ENCODE data around the gene CADM1. TPM values are rescaled to one million over a fixed set of nuclear protein-coding genes. Genes with fewer than 3 reads are reported as not detected.
A peak's percentile ranks its signal among the peaks of the same experiment; 100 is the strongest.

Gene CADM1
- total RNA-seq, 2 donors from 2014 or later = 1.4 to 6.1 TPM

- DNase-seq (ENCODE audit: low spot score) (no peak), ATAC-seq (ENCODE audit: insufficient number of reproducible peaks, low FRiP score, low read depth) (no peak)
- Histone ChIP-seq H3K9me3 (no peaks in the 10 kb centered on the region), H3K27ac (no peak overlapping the region), H3K27me3 (replicated peaks; ENCODE audit: insufficient read depth) (no peaks in the 10 kb centered on the region), H3K4me3 (no peak overlapping the region), H3K36me3 (no peaks in the 10 kb centered on the region), H3K4me1 (ENCODE audit: control insufficient read depth in 1 of 2, low read depth in 2 of 2) (no peaks in the 10 kb centered on the region)
- no peak for TF ChIP-seq CTCF (IDR thresholded peaks at IDR 0.05)
Measured at GRCh38 chr11:115340874-115341273, 163.3 kb downstream of the CADM1 start.

DNA sequence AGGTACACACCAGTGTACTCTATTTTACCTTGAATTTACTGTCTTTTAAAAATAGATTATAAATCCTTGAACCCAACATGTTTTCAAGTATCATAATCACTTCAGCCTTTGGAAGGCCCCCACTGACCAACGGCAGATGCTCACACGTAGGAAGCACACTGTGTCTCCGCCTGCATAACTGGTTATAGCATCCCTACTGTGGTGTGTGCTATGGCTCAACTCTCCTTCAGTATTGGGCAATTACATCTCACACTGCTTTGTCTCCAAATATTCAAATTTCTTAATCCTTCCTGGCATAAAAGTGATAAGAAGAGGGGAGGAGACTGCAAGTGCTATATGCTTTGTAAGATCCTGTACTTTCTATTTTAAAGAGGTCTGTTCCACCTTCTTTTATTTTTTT lies 165.7 kb downstream of the CADM1 start:
- DNase-seq (ENCODE audit: low spot score) (no peak), ATAC-seq (ENCODE audit: insufficient number of reproducible peaks, low FRiP score, low read depth) (no peak)
- no peaks in the 10 kb centered on the region for H3K4me1 ChIP-seq (ENCODE audit: control insufficient read depth in 1 of 2, low read depth in 2 of 2)
- no peaks in the 10 kb centered on the region for H3K36me3 ChIP-seq
- no peaks in the 10 kb centered on the region for H3K9me3 ChIP-seq
- H3K27me3 ChIP-seq (replicated peaks; ENCODE audit: insufficient read depth) = no peaks in the 10 kb centered on the region
- H3K4me3 ChIP-seq = no peak overlapping the region
- no peak overlapping the region for H3K27ac ChIP-seq
- TF ChIP-seq CTCF (IDR thresholded peaks at IDR 0.05) = no peak

- H3K27ac ChIP-seq = no peak overlapping the region
- H3K27me3 ChIP-seq (replicated peaks; ENCODE audit: insufficient read depth) = no peaks in the 10 kb centered on the region
- H3K9me3 ChIP-seq = no peaks in the 10 kb centered on the region
- no peak for ATAC-seq (ENCODE audit: insufficient number of reproducible peaks, low FRiP score, low read depth)
- H3K4me3 ChIP-seq = no peak overlapping the region
- no peak for DNase-seq (ENCODE audit: low spot score)
- H3K36me3 ChIP-seq = no peaks in the 10 kb centered on the region
- H3K4me1 ChIP-seq (ENCODE audit: control insufficient read depth in 1 of 2, low read depth in 2 of 2) = no peaks in the 10 kb centered on the region
- peak; percentile 54 for TF ChIP-seq CTCF (IDR thresholded peaks at IDR 0.05)
Measured at GRCh38 chr11:115334932-115335788, 169.1 kb downstream of the CADM1 start.

DNA sequence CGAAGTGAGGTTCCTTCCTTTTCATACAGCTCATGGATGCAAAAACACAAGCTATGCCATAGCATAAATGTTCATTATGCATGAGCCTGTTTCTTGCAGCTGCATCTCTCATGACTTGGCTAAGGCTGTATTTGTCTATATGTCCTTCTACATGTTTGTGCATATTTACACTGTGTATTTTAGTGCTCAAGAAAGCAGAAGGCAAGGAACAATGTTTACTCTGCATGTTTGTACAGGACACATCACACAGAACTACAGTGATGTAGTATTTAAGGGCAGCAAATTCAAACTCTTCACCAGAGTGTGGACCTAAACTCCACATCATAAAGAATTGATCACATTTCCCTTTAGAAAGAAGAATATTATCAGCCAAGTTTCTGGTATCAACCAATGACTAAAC lies 170.3 kb downstream of the CADM1 start:
- Histone ChIP-seq H3K4me3 (no peak overlapping the region), H3K36me3 (no peaks in the 10 kb centered on the region), H3K4me1 (ENCODE audit: control insufficient read depth in 1 of 2, low read depth in 2 of 2) (no peaks in the 10 kb centered on the region), H3K9me3 (no peaks in the 10 kb centered on the region), H3K27ac (no peak overlapping the region), H3K27me3 (replicated peaks; ENCODE audit: insufficient read depth) (no peaks in the 10 kb centered on the region)
- no peak for TF ChIP-seq CTCF (IDR thresholded peaks at IDR 0.05)
- DNase-seq (ENCODE audit: low spot score) (no peak), ATAC-seq (ENCODE audit: insufficient number of reproducible peaks, low FRiP score, low read depth) (no peak)

DNA sequence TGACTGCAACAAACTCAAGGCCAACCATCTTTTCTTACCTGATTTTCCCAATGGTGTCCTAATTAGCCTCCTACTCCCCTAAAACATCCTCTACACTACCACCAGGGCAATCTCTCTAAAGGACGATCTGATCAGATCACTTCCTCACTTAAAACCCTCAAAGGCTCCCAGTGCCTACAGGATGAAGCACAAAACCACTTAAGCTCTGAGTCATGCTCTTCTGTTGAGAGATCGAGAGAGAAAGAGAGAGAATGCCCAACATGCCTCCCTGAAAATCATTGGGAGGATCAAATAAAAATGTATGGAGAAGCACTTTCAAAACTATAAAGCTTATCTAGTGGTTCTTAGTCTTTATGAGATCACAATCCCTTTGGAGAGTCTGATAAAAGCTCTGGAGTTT lies 171.1 kb downstream of the CADM1 start:
- H3K4me1 ChIP-seq (ENCODE audit: control insufficient read depth in 1 of 2, low read depth in 2 of 2) = no peaks in the 10 kb centered on the region
- no peaks in the 10 kb centered on the region for H3K36me3 ChIP-seq
- TF ChIP-seq CTCF (IDR thresholded peaks at IDR 0.05) = no peak
- no peak overlapping the region for H3K27ac ChIP-seq
- ATAC-seq (ENCODE audit: insufficient number of reproducible peaks, low FRiP score, low read depth) = no peak
- H3K9me3 ChIP-seq = no peaks in the 10 kb centered on the region
- no peaks in the 10 kb centered on the region for H3K27me3 ChIP-seq (replicated peaks; ENCODE audit: insufficient read depth)
- DNase-seq (ENCODE audit: low spot score) = no peak
- no peak overlapping the region for H3K4me3 ChIP-seq
